ENCODE results near the gene SPDYE18.
A peak's percentile ranks its signal among the peaks of the same experiment; 100 is the strongest.
"Not testable (repeated sequence)": the region's sequence is repeated elsewhere in the genome, so short reads cannot be mapped to it uniquely, and the experiment has no call there.

SPDYE18 gene

GRCh38 chr7:77062557-77062956 is at the start of gene SPDYE18:
Gene SPDYE18, minus strand, starts transcription at chr7:77062558. Its CDS starts 2,046 bp downstream, at chr7:77060512.
- DNase-seq: not testable (repeated sequence)

GRCh38 chr7:77108362-77108761 is 46.0 kb upstream of the SPDYE18 start:
- DNase-seq: not testable (repeated sequence)

- DNase-seq: not testable (repeated sequence)
These were observed 45.3 kb upstream of the SPDYE18 start for GRCh38 chr7:77107659-77108058.

GRCh38 chr7:77105904-77106303 is 43.5 kb upstream of the SPDYE18 start:
- not testable (repeated sequence) for DNase-seq

- not testable (repeated sequence) for DNase-seq
These were observed 40.3 kb upstream of the SPDYE18 start for GRCh38 chr7:77102671-77103070.

- DNase-seq: not testable (repeated sequence)
These were observed 38.8 kb upstream of the SPDYE18 start for GRCh38 chr7:77101187-77101586.

- DNase-seq: not testable (repeated sequence)
These were observed 38.1 kb upstream of the SPDYE18 start for GRCh38 chr7:77100501-77100900.

GRCh38 chr7:77092301-77092700 is 29.9 kb upstream of the SPDYE18 start:
- DNase-seq: not testable (repeated sequence)

- DNase-seq: not testable (repeated sequence)
These were observed 19.8 kb upstream of the SPDYE18 start for GRCh38 chr7:77082192-77082591.

GRCh38 chr7:77080236-77080635 is 17.9 kb upstream of the SPDYE18 start:
- DNase-seq: not testable (repeated sequence)

GRCh38 chr7:77079624-77080023 is 17.3 kb upstream of the SPDYE18 start:
- DNase-seq: not testable (repeated sequence)

- DNase-seq: peak; percentile 25
These were observed 16.8 kb upstream of the SPDYE18 start for GRCh38 chr7:77079112-77079511.

GRCh38 chr7:77077060-77077459 is 14.7 kb upstream of the SPDYE18 start:
- DNase-seq: not testable (repeated sequence)

- not testable (repeated sequence) for DNase-seq
These were observed 12.5 kb upstream of the SPDYE18 start for GRCh38 chr7:77074786-77075396.

GRCh38 chr7:77071108-77071507 is 8.8 kb upstream of the SPDYE18 start:
- not testable (repeated sequence) for DNase-seq

- DNase-seq: not testable (repeated sequence)
These were observed 3.5 kb upstream of the SPDYE18 start for GRCh38 chr7:77065869-77066268.

GRCh38 chr7:77063732-77064131 is 1.4 kb upstream of the SPDYE18 start:
- not testable (repeated sequence) for DNase-seq

- not testable (repeated sequence) for DNase-seq
These were observed 30.1 kb downstream of the SPDYE18 start, which contains the start of gene SPDYE17 for GRCh38 chr7:77032261-77032660. Gene SPDYE17, minus strand, starts transcription at chr7:77032361. Its CDS starts 1,791 bp downstream, at chr7:77030570.

- not testable (repeated sequence) for DNase-seq
These were observed 36.0 kb downstream of the SPDYE18 start for GRCh38 chr7:77026349-77026748.

- DNase-seq: not testable (repeated sequence)
These were observed 52.2 kb downstream of the SPDYE18 start for GRCh38 chr7:77010074-77010680.

GRCh38 chr7:77008000-77008399 is 54.4 kb downstream of the SPDYE18 start:
- DNase-seq: not testable (repeated sequence)

- not testable (repeated sequence) for DNase-seq
These were observed 55.9 kb downstream of the SPDYE18 start for GRCh38 chr7:77006127-77007110.

- DNase-seq: not testable (repeated sequence)
These were observed 56.8 kb downstream of the SPDYE18 start for GRCh38 chr7:77005461-77006057.
